ENCODE results near the gene C1orf50.
"Not testable (repeated sequence)": the region's sequence is repeated elsewhere in the genome, so short reads cannot be mapped to it uniquely, and the experiment has no call there.

DNA sequence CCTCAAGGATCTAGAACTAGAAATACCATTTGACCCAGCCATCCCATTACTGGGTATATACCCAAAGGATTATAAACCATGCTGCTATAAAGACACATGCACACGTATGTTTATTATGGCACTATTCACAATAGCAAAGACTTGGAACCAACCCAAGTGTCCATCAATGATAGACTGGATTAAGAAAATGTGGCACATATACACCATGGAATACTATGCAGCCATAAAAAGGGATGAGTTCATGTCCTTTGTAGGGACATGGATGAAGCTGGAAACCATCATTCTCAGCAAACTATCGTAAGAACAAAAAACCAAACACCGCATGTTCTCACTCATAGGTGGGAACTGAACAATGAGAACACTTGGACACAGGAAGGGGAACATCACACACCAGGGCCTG lies 47.8 kb downstream of the C1orf50 start:
- TF ChIP-seq POLR2A (IDR thresholded peaks at IDR 0.05): not testable (repeated sequence)
- TF ChIP-seq, protein P1, sequence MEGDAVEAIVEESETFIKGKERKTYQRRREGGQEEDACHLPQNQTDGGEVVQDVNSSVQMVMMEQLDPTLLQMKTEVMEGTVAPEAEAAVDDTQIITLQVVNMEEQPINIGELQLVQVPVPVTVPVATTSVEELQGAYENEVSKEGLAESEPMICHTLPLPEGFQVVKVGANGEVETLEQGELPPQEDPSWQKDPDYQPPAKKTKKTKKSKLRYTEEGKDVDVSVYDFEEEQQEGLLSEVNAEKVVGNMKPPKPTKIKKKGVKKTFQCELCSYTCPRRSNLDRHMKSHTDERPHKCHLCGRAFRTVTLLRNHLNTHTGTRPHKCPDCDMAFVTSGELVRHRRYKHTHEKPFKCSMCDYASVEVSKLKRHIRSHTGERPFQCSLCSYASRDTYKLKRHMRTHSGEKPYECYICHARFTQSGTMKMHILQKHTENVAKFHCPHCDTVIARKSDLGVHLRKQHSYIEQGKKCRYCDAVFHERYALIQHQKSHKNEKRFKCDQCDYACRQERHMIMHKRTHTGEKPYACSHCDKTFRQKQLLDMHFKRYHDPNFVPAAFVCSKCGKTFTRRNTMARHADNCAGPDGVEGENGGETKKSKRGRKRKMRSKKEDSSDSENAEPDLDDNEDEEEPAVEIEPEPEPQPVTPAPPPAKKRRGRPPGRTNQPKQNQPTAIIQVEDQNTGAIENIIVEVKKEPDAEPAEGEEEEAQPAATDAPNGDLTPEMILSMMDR (IDR thresholded peaks at IDR 0.05): not testable (repeated sequence)

All from vagina (tissue), 2 donors.